GM19239 (cell line): Measurements from ENCODE around the gene PCDHA1.

Experiments
- DNase-seq: peaks from one replicate; pipeline ENCODE4 v3.0.0; 2011; ENCODE audit warnings: low spot score; ENCODE audit not compliant: insufficient read length
- FAIRE-seq: peaks from 2 replicates; lab custom pipeline; 2011; peaks lifted over from hg19 to GRCh38; lab: Jason Lieb, UNC

PCDHA1 gene

GRCh38 chr5:141032626-141033025, 246.7 kb downstream of the PCDHA1 start:
- FAIRE-seq (no peak), DNase-seq (no peak)

- FAIRE-seq: no peak
- no peak for DNase-seq
Observed at GRCh38 chr5:141039061-141039460, 253.1 kb downstream of the PCDHA1 start.

GRCh38 chr5:141039517-141039916, 253.6 kb downstream of the PCDHA1 start:
- DNase-seq: no peak

DNA sequence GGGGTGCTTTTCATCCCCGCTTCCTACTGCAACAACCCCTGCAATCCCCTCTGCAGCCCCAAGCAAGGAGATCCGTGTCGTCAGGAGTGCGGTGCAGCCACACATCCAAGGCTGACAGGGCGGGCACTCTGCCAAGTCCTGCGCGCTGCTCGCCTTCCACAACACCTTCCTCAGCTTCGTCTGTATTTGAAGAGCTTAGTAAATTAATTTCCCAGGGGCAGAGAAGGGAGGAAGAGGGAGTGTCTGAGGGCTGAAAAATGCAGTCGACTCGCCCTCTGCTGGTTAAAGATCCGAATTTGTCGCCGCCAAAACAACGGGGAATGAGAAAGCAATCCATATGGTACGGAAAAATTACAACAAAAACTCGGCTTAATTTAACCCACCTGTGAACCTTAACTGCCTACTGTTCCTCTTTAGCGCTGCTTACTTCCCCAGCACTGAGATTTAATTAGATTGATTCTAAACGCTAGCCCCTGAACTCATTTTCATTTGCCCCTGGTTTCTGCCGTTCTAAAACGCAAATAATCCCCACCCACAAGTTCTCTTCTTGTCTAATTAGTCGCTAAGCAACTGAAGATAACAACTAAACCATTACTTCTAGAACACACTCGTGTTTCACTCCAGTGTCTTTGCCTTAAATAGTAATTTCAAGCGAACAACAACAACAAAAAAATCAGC, 254.3 kb downstream of the PCDHA1 start:
- no peak for FAIRE-seq
- no peak for DNase-seq

More at GRCh38 chr5:141039517-141039916, 253.6 kb downstream of the PCDHA1 start:
- no peak for FAIRE-seq

- DNase-seq (peak; percentile 22), FAIRE-seq (peak; percentile 35)
Observed at GRCh38 chr5:141040771-141041426, 255.0 kb downstream of the PCDHA1 start.

GRCh38 chr5:141041427-141041785, 255.5 kb downstream of the PCDHA1 start:
- DNase-seq (no peak), FAIRE-seq (no peak)

DNA sequence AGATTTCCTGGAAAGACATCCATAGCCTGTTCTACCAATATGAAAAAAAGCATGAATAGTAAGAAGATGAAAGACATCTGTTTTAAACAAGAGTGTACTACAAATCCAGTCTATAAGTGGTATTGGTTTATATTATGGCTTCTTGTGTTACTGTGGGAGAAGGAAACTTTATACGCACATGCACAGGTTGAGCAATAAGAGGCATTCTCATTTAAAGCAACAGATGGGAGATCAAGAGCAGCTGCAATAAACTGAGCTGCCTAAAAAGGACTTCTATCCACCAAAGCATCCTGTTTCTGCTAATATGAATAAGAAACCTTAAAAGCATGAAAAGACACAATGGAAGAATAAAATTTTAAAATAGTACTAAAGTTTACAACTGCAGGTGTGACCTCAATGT, 256.6 kb downstream of the PCDHA1 start:
- no peak for DNase-seq
- no peak for FAIRE-seq

DNA sequence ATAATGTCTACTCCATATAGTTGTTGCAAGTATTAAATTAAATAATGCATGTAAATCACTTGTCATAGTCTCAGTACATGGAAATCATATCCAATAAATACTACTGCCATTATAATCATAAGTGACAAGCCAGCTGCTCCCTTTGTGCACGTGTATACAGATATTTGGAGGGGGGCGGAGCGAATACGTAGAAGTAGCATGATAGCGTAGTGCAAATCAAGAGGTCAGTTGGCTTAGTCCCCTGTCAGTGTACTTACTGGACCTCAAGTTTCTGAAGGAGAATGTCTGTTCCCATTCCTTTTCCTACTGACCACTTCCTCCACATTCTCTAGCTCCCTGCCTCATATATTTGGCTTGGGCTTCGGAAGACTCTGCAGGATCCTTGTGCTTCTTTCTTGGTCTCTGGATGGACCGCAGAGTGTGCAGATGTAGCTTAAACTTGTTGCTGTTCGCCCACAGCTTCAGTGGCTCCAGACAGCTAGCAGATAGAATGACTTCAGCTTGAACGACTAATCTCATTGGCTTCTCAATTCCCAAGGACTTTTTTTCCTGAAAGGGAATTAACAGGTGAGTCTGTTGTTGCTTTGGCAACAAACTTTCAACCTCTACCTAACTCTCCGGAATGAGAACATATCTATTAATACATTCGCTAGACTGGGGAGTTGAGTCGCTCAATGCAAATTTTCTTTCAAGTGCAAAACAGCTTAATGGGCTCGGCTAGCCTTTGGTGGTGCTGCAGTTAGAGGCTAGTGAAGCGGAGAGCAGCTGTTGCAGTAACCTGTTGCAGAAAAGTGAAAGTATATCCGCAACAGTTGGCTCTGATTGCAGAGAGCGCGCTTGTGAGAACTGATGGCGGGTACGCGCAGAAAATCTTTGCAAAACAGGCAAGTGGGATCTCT, 264.9 kb downstream of the PCDHA1 start, which contains the start of gene PCDHB1:
TSS of gene PCDHB1 (plus strand) at position 753 of the 899 bp plus-strand sequence. CDS start at position 850, 97 bp downstream.
- DNase-seq (no peak), FAIRE-seq (no peak)

DNA sequence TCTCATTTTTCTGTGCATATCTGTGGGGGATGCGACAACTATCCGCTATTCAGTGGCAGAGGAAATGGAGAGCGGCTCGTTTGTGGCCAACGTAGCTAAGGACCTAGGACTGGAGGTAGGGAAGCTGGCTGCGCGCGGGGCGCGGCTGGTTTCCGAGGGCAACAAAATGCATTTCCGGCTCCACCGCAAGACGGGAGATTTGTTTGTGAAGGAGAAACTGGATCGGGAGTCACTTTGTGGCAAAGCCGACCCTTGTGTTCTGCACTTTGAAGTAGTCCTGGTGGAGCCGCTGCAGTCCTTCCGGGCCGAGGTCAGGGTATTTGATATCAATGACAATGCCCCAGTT, 265.6 kb downstream of the PCDHA1 start:
- DNase-seq (no peak), FAIRE-seq (no peak)
